Peyer's patch (tissue), 4 donors: ENCODE data around the gene ASB13.

ENCODE experiments used
- POLR2A ChIP-seq, 2 donors: fragments of 450-650 bp; IDR thresholded peaks; one replicate each; pipeline ENCODE4 v1.5.1; 2017; ENCODE audit warnings: antibody characterized with exemption in 2 of 2, mild to moderate bottlenecking in 2 of 2, moderate library complexity in 2 of 2
- TF ChIP-seq, protein P1 (sequence below), 6 experiments: fragments of 450-650 bp in 4 of 6; fragments of 200-600 bp in 2 of 6; sonication (generic) in 1 of 6; IDR thresholded peaks; one replicate each; pipeline ENCODE4 v1.5.1; 2017 to 2019; ENCODE audit warnings: antibody characterized with exemption in 6 of 6, mild to moderate bottlenecking in 3 of 6, moderate library complexity in 1 of 6

DNA sequence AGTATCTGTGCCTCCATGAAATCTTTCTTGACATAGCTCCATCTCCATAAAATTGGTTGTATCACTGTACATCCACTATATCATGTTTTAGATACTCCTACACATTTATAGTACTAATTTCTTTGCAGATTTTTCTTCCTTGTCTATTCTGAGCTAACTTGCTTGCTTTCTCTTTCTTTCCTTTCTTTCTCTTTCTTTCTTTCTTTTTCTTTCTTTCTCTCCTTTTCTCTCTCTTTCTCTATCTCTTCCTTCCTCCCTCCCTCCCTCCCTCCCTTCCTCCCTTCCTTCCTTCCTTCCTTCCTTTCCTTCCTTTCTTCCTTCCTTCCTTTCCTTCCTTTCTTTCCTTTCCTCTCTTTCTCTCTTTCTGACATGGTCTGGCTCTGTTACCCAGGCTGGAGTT is 42.0 kb upstream of the ASB13 start:
- TF ChIP-seq, protein P1, sequence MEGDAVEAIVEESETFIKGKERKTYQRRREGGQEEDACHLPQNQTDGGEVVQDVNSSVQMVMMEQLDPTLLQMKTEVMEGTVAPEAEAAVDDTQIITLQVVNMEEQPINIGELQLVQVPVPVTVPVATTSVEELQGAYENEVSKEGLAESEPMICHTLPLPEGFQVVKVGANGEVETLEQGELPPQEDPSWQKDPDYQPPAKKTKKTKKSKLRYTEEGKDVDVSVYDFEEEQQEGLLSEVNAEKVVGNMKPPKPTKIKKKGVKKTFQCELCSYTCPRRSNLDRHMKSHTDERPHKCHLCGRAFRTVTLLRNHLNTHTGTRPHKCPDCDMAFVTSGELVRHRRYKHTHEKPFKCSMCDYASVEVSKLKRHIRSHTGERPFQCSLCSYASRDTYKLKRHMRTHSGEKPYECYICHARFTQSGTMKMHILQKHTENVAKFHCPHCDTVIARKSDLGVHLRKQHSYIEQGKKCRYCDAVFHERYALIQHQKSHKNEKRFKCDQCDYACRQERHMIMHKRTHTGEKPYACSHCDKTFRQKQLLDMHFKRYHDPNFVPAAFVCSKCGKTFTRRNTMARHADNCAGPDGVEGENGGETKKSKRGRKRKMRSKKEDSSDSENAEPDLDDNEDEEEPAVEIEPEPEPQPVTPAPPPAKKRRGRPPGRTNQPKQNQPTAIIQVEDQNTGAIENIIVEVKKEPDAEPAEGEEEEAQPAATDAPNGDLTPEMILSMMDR (IDR thresholded peaks at IDR 0.05), result no peak
- no peak for TF ChIP-seq POLR2A (IDR thresholded peaks at IDR 0.05)
